ENCODE data around the gene RFTN1.

The RFTN1 gene

DNA sequence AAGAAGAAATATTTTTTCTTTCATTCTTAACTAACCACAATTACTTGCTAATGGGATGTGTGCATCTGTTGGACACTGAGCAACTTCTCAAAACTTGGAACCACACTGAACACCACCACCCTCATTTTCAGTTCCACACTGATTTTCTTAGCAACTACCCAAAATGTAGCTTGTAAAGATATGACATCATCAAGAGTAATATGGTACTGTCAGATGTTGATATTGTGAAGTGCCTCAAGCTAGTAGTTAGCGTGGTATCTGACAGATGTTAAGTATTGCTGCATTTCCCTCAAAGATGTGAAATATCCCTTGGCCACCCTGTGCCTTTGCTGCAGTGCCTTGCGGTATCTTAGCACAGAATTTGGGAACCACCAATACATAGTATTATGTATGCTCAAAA is 9.3 kb downstream of the RFTN1 start:
- TF ChIP-seq, protein P1, sequence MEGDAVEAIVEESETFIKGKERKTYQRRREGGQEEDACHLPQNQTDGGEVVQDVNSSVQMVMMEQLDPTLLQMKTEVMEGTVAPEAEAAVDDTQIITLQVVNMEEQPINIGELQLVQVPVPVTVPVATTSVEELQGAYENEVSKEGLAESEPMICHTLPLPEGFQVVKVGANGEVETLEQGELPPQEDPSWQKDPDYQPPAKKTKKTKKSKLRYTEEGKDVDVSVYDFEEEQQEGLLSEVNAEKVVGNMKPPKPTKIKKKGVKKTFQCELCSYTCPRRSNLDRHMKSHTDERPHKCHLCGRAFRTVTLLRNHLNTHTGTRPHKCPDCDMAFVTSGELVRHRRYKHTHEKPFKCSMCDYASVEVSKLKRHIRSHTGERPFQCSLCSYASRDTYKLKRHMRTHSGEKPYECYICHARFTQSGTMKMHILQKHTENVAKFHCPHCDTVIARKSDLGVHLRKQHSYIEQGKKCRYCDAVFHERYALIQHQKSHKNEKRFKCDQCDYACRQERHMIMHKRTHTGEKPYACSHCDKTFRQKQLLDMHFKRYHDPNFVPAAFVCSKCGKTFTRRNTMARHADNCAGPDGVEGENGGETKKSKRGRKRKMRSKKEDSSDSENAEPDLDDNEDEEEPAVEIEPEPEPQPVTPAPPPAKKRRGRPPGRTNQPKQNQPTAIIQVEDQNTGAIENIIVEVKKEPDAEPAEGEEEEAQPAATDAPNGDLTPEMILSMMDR (IDR thresholded peaks at IDR 0.05; ENCODE audit: low read depth, low read length): no peak
- DNase-seq (ENCODE audit: low read depth in 2 of 2): no peak
- no peak overlapping the region for H3K4me3 ChIP-seq (replicated peaks in 1 of 2; ENCODE audit: low read depth in 2 of 2, low read length in 2 of 2)

DNA sequence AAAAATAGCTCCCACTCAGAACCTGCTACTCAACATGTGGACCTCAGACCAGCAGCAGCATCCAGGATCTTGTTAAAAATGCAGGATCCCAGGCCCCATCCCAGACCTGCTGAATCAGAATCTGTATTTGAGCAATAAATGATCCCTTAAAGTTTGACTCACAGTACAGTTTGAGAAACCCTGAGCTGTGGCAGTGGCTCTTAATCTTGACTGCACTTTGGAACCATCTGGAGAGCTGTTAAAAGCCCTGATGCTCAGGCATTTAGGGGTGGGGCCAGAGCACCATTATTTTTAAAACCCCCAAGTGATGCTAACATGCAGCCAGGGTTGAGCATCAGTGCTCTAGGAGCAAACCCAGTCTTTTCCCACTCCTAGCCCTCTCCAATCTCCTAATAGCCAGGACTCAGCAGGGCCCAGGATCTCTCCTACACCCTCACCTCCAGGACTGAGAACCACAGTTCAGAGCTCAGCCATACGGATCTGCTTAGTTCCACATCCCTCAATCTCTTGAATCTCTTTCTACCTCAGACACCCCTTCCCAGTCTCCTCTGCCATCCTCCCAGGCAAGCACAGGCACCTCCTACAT is 10.2 kb downstream of the RFTN1 start:
- no peak for DNase-seq (ENCODE audit: low read depth in 2 of 2)
- TF ChIP-seq, protein P1 (IDR thresholded peaks at IDR 0.05; ENCODE audit: low read depth, low read length): no peak
- H3K4me3 ChIP-seq (replicated peaks in 1 of 2; ENCODE audit: low read depth in 2 of 2, low read length in 2 of 2): no peak overlapping the region

DNA sequence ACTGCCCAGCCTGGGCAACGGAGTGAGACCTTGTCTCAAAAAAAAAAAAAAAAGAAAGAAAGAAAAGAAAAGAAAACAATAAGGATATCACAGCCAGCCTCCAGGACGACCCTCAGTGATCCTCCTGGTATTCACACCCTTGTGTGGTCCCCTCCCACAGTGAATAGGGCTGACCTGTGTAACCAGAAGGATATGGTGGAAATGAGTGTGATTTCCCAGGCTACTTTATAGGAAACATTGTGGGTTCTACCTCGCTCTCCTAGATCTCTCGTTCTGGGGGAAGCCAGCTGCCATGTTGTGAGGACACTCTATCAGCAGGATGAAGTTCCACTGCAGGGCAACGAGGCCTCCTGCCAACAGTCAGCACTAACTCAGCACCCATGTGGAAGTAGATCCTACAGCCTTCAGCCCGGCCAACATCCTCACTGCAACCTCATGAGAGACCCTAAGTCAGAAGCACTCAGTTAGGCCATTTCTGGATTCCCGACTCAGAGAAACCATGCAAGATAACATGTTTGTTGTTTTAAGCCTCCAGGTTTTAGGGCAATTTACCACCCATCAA is 11.1 kb downstream of the RFTN1 start:
- DNase-seq (ENCODE audit: low read depth in 2 of 2): no peak
- H3K4me3 ChIP-seq (replicated peaks in 1 of 2; ENCODE audit: low read depth in 2 of 2, low read length in 2 of 2): no peak overlapping the region
- TF ChIP-seq, protein P1 (IDR thresholded peaks at IDR 0.05; ENCODE audit: low read depth, low read length): no peak

DNA sequence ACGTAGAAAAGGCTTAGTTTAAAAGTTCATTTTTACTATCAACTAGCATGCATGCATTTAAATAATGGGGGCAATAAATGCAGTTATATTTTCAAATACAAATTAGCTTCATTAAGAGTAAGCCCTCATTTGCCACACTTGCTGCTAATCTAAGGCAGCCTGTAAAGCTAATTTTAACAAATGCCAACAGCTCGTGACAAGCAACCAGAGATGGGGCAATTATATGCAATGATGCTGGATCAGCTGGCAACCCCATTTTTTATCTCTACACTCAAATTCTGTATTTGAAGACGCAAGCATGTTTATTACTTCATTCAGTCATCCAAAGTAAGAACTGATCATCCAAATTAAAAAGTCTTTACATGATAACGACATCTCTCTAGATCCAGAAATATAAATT is 12.1 kb downstream of the RFTN1 start:
- TF ChIP-seq, protein P1 (IDR thresholded peaks at IDR 0.05; ENCODE audit: low read depth, low read length): no peak
- DNase-seq (ENCODE audit: low read depth in 2 of 2): no peak

DNA sequence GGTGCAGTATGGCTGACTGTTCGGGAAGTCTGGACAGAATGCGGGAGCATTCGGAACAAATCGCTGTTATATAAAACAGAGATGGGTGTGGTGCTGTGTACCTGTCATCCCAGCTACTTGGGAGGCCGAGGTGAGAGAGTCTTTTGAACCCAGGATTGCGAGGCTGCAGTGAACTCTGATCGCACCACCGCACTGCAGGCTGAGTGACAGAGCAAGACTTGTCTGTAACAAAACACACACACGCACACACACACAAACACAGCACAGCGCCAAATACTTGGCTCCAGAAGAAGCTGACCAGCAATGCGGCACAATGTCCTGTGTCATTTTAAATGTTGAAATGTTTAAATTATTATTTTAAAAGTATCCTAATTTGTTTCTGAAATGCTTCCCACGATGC is 12.6 kb downstream of the RFTN1 start:
- H3K4me3 ChIP-seq (replicated peaks in 1 of 2; ENCODE audit: low read depth in 2 of 2, low read length in 2 of 2): no peak overlapping the region
- DNase-seq (ENCODE audit: low read depth in 2 of 2): no peak
- TF ChIP-seq, protein P1 (IDR thresholded peaks at IDR 0.05; ENCODE audit: low read depth, low read length): no peak

More for the DNA sequence above, 12.1 kb downstream of the RFTN1 start:
- H3K4me3 ChIP-seq (replicated peaks in 1 of 2; ENCODE audit: low read depth in 2 of 2, low read length in 2 of 2): no peak overlapping the region

DNA sequence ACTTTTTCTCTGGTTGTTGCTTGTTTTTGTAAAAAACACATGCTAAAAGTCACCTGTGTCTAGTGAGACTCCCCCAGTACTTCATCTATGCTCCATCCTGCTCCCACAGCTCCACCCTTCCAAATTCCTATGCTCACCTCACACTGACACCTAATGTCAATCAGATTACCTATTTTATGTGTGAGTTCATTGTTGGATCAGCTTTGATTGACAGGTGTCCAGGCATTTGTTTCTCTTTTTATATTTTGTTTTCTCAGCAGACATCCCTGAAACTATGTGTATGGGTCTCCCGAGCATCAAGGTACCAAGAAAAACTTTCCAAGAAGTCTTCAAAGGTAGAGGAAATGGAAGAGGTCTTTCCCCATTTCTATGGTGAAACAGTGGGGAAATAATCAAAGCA is 13.4 kb downstream of the RFTN1 start:
- H3K4me3 ChIP-seq (replicated peaks in 1 of 2; ENCODE audit: low read depth in 2 of 2, low read length in 2 of 2): no peak overlapping the region
- TF ChIP-seq, protein P1 (IDR thresholded peaks at IDR 0.05; ENCODE audit: low read depth, low read length): no peak
- DNase-seq (ENCODE audit: low read depth in 2 of 2): no peak

DNA sequence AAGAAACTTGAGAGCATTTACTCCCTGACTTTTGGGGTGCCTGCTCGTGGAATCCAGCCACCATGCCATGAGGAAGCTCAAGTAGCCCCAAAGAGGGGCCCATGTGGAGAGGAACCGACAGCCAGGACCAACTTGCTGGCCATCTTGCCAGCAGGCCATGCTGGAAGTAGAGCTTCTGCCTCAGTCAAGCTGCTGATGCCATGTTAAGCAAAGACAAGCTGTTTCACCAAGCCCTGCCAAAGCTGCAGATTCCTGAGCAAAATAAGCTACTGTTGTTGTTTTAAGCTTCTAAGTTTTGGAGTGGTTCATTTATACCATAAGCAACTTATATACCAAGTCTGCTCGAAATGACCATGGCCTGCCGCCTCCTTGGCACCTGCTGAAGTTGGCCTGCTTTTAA is 14.1 kb downstream of the RFTN1 start:
- TF ChIP-seq, protein P1 (IDR thresholded peaks at IDR 0.05; ENCODE audit: low read depth, low read length): no peak
- H3K4me3 ChIP-seq (replicated peaks in 1 of 2; ENCODE audit: low read depth in 2 of 2, low read length in 2 of 2): no peak overlapping the region
- no peak for DNase-seq (ENCODE audit: low read depth in 2 of 2)
